Right ventricle myocardium inferior (tissue), 1 donor: Measurements from ENCODE around the gene TRPC4. TPM values are rescaled to one million over a fixed set of nuclear protein-coding genes. Genes with fewer than 3 reads are reported as not detected.

ENCODE experiments used
- ATAC-seq: fragments of 200-7000 bp; cut with Tn5 transposase; one replicate; pipeline ENCODE4 v1.9.1; 2020; ENCODE audit warnings: mild to moderate bottlenecking, moderate library complexity
- DNase-seq: peaks from one replicate; pipeline ENCODE4 v3.0.0; 2021; ENCODE audit errors: missing footprints
- intact Hi-C: fragments of 100-400 bp; cut with DNase I; formaldehyde crosslinking; loops from one replicate; pipeline ENCODE4 v1.11.0; 2022
- long read RNA-seq: library from polyadenylated mRNA; unstranded; transcript quantifications from one replicate; pipeline ENCODE4 v2.0.0, GENCODE V29; 2021
- total RNA-seq: library from RNA; stranded (reverse); fragmentation: NEBNext Ultra II Directional; extraction: Animal tissue kit (Norgen Biotek cat#: 25700); gene quantifications from one replicate; pipeline ENCODE4 v1.2.1, GENCODE V29; 2021
- donor health status: DM: no; HTN: yes; CAD: no; lungs with severe emphysema.

Gene TRPC4
- total RNA-seq = 2.6 TPM
- long read RNA-seq = 0 reads

DNA sequence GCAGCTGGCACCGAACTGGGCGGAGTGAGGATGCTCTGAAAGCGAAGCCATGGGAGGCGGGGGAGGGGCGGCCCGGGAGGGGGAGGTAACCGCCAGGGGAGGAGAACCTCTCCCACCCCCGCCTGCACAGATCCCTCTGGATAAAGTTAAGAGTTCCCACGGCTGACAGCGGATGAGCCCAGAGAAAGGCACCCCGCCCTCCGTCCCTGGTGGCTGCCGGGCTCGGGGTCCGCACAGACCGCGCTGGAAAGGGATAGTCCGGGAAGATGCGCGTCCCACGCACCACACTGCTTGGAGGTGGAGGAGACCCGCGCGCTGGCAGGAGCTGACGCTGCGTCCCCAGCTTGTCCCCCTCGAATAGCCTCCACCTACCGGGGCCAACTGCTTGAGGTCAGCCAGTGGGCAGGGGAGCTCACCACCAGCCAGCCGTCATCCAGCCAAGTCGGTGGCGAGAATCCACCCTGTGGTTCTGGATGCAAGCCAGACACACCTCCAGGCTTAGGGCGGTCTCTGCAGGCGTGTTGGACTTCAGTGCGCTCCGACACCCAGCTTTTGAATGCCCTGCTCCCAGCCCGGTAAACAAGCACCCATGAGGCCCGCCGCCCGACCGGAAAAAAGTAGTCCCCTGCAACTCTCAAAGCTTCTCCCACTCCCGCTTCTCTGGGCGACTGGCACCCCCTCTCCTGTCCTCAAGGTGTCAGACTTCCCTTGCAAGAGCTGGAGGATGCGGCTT lies at the start of gene TRPC4:
Gene TRPC4, minus strand, starts transcription at position 17 of the 733 bp plus-strand sequence. CDS start 86,439 bp downstream, outside the sequence.
- ATAC-seq = peak; percentile 86
- peak; percentile 60 for DNase-seq
- intact Hi-C loops = loop anchor here (5.0 to 10.0 kb wide), 4 partner anchors 47 to 657 kb away; no protein-coding TSS in a partner anchor

DNA sequence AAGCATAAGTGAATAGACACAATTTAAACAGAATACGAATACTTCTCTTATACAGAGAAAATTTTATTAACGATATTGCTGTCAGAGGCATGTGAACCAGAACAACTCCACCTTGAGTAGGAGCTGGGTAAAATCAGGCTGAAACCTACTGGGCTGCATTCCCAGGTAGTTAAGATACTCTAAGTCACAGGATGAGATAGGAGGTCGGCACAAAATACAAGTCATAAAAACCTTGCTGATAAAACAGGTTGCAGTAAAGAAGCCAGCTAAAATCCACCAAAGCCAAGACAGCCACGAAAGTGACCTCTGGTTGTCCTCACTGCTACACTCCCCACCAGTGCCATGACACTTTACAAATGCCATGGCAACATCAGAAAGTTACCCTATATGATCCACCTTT lies 49.2 kb upstream of the TRPC4 start:
- intact Hi-C loops = loop anchor here (5.0 kb wide), 1 partner anchor 46 kb away; no protein-coding TSS in a partner anchor

DNA sequence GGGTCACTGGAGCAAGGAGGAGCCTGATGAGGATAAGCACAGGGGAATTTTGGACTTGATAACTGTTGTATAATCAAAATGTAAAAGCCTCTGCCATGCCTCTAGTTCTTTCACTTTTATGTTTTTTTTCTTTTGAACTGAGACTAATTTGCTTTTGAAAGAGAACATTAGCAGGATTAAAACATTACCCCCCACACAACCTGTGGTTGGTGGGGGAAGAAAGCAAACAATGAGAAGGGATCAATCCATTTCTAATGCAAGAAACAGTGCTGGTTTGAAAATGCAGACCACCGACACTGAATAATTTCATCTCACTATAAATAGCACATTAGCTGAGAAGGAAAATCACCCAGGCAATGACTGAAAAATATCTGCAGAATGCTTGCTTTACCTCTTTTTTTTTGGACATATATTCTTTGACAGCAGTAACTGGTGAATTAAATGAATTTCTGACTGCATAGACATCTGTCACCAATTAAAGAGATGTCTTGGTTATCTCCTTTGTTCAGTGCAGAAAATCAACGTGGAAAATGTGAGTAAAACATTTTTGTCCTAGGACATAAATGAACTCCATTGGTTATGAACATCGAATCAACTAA lies 48.6 kb upstream of the TRPC4 start:
- DNase-seq (no peak), ATAC-seq (no peak)
- intact Hi-C loops = loop anchor here (5.0 kb wide), 1 partner anchor 46 kb away; no protein-coding TSS in a partner anchor

More for the DNA sequence above, 49.2 kb upstream of the TRPC4 start:
- no peak for DNase-seq
- peak; percentile 50 for ATAC-seq

DNA sequence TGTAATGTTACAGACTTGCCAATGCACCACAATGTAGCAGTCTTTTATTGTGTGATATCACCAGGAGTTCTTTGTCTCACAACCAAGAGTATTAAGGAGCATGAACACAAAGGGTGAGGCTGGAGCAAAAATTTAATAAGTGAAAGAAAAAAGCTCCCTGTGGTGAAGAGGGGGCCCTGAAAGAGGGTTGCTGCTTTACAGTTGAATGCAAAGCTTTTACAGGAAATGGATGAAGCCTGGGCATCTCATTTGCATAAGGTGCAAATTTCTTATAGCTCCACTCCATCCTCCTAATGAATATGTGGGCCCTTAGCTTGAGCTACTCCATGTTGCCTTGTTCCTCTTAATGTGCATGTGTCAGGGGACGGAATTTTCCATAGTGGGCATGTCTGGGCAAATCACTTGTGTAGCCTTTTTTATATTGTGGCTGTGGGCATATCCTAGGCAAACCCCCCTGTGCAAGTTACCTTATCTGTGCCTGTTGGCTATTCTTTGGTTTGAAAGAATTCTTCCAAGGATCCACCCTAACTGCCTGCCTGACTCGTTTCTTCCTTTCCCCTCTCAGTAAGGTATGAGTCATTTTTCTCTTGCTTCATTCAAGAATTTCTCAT lies 45.3 kb upstream of the TRPC4 start:
- intact Hi-C loops = loop anchor here (5.0 kb wide), 1 partner anchor 43 kb away; no protein-coding TSS in a partner anchor
- ATAC-seq = no peak
- no peak for DNase-seq

DNA sequence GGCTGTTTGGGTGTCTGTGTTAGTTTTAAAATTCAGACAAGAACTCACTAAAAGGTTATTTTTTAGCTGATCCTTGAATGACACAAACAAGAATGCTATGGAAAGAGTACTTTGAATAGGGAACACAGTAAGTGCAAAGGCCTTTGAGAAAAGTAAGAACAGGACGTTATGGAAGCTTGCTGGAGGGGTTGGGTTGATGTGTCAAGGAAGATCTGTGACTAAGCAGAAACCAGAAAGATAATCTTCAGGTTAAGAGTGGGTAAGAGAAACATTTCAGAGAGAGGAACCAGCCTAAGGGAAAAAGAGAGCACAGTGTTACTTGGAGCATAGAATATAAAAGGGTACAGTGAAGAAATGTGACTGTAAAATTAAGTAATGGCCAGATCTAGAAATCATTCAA lies 41.2 kb upstream of the TRPC4 start:
- no peak for ATAC-seq
- DNase-seq = no peak

DNA sequence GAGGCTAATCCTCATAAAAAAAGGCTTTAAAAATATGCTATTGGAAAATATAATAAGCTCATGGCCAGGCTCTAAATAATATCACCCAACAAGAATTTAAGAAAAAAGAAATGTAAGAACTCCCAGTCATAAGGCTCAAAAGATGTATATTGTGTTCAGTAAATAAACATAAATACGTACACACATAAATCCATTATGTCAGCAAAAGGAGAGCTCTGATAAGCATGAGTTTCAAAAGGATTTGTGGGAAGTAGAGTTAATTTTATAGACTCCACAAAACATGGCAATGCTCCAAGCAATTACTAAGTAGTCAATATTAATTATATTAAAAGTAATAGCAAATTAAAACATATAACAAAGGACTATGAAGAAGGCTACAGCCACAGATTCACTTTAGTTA lies 37.3 kb upstream of the TRPC4 start:
- no peak for ATAC-seq
- DNase-seq = no peak
- intact Hi-C loops = no loop called here

More for the DNA sequence above, 41.2 kb upstream of the TRPC4 start:
- intact Hi-C loops = no loop called here

DNA sequence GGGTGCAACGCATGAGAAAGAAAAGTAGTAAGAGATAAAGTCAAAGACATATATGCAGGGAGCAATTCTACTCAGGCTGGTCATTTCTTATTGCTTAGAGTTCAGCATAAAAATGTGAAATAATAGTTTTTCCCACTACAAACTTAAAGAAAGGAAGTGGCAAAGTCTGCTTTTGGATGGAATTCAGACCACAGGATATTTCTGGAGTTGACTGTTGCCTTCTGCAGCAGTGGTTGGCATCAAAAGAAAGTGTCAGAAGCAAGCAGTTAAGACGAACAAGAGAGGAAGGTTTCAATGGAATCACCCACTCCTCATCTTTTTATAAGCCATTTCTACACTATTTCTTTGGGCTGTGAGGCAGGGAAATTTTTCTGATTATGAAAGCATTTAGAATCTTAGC lies 36.2 kb upstream of the TRPC4 start:
- DNase-seq (no peak), ATAC-seq (no peak)
- intact Hi-C loops = no loop called here

DNA sequence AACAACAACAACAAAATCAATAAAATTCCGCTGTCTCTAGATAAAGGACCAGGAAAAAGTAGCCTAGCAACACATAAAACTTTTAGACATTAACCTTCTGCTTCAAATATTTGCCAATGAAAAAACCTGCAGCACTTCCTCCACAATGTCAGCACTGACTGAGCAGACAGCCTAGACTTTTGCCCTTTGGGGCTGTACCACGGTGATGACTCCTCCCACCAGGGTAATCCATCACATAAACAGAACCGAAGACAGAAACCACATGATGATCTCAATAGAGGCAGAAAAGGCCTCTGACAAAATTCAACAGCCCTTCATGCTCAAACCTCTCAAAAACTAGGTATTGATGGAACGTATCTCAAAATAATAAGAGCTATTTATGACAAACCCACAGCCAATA lies 30.2 kb upstream of the TRPC4 start:
- DNase-seq (no peak), ATAC-seq (no peak)
- intact Hi-C loops = no loop called here

DNA sequence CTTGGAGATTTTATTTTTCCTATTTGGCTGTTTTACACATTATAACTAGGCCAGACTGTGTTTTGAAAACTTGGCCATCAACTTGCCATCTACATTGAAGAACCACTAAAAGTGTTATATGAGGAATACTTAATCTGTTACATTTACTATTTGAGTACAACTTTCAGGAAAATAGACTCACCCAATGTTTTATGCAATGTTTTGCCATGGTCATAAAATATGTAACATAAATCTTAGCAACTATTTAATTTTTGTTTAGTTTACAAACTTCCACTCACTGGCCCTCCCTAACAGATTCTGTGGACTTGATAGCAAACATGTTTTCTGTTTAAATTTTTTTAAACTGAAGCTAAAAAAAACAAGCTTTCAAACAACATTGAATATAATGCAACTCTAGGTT lies 23.7 kb upstream of the TRPC4 start:
- intact Hi-C loops = no loop called here
- DNase-seq = no peak
- no peak for ATAC-seq

DNA sequence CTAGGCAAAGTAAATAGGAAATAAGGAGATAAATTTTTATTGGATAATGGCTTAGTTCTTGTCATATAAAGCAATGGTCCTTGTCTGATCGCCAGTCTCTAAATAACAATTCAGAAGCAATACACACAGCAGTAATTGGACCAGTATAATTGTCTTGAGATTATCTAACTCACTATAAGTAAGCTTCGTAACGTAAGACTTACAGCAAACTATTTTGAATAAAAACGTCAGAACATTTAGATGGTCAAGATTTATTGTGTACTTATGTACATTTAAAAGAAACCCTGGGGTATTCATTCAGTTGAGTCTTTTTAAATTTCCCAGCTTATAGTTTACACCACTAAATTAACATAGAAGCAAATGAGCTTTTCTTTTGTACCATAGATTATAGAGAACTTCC lies 20.2 kb upstream of the TRPC4 start:
- intact Hi-C loops = no loop called here
- no peak for ATAC-seq
- DNase-seq = no peak

DNA sequence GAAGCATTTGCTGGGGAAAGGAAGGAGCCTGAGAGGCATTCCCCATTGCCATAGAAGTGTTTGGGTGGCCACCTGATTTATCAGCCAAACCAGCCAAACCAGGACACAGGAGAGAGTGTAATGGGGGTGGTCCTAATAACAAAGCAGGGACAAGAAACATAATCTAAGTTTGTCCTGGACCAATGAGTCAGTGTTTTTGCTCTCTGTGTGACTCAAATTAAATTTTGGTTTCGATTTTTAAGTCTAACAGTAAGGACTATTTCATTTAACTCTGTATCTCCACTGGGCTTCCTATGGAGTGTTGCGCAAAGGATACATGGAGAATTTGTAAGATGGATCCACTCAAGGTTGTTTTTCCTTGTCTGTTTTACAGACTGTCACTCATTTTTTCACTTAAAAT lies 19.5 kb upstream of the TRPC4 start:
- no peak for ATAC-seq

DNA sequence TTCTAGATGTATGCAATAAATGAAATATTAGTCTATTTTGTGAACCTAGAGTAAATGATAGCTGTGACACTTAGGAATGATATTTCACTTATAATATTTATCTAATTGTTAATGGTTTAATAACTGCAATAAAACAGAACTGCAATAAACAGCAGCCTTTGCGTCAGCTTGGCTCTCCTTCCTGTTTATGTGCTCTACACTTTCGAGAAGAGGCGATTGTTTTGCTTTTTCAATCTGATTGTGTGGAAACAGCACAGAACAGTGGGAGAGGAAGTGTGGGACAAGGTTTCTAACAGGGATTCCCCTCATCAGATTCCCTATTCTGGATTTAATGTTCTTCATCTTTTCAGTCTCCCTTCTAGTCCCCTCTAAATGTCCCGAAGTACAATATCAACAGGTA lies 17.3 kb upstream of the TRPC4 start:
- intact Hi-C loops = no loop called here
- ATAC-seq = no peak
- no peak for DNase-seq

More for the DNA sequence above, 19.5 kb upstream of the TRPC4 start:
- DNase-seq = no peak
- intact Hi-C loops = no loop called here

DNA sequence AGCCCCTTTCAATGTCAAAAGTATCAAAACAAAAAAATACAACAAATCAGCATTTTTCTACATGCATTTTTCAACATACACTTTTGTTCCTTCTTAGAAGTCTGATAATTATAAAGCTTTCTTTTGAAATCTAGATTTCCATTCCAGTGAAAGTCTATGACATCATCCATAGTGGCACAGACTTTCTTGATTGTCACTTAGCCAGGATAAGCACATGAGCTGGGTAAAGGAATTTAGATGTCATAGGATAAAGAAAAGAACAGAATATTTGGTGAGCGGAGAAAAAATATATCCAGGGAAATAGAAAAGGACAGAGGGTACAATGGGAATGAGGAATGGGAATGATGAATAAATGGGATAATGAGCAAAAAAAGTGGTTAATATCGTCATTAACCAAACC lies 15.1 kb upstream of the TRPC4 start:
- no peak for DNase-seq
- intact Hi-C loops = no loop called here
- no peak for ATAC-seq

DNA sequence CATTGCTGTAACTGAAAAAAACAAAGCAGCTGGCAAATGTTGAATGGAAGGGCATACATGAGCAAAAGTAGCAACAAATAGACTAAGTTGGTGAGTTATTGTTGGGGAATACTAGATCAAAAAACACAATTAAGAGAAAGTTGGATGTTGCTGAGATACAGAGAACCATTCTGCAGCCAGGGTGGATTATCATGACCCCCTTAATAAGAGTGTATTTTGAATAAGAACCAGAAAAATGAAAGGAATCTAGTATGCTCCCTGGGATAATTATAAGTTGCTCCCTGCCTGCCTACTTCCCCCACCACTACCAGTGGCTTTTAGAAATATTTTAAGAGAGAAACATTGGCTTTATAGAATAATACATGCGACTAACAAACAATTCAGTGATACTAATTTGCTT lies 14.5 kb upstream of the TRPC4 start:
- intact Hi-C loops = no loop called here
- no peak for DNase-seq
- ATAC-seq = no peak

DNA sequence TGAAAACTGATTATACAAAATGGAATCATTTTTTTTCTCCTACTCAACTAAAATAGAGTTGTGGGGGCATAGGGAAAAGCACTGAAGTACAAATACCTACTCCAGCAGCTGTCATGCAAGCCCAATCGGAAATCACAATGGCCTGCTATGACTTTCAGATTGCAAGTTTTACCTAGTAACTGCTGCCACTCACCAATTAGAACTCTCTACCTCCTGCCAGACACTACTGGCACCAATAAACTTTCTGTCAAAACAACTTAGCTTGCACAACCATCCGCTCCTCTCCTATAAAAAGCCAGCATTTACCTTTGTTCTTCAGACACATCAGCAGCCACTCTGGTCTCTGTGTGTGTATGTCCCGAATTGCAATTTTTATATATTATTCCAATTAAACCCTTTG lies 9.3 kb upstream of the TRPC4 start:
- DNase-seq (no peak), ATAC-seq (no peak)
- intact Hi-C loops = loop anchor here (10.0 kb wide), 1 partner anchor 166 kb away; no protein-coding TSS in a partner anchor

DNA sequence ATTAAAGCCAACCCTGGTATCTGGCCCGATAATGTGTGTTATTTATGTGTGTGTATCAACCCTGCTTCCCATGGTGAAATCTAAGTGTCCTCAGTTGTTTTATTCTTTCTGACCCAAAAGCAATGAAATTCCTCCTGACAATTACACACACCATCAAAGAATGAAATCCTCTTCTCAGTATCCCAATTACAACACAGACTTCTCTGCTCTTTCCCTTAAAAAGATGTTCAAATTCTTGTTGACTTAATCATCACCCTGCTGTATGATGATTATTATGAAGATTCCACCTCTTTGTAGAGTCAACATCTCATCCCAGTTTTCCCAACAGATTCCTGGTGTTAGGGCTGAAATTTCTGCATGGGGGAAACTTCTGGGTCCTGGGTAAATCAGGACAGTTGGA lies 8.9 kb upstream of the TRPC4 start:
- DNase-seq (no peak), ATAC-seq (no peak)
- intact Hi-C loops = loop anchor here (10.0 kb wide), 1 partner anchor 166 kb away; no protein-coding TSS in a partner anchor

DNA sequence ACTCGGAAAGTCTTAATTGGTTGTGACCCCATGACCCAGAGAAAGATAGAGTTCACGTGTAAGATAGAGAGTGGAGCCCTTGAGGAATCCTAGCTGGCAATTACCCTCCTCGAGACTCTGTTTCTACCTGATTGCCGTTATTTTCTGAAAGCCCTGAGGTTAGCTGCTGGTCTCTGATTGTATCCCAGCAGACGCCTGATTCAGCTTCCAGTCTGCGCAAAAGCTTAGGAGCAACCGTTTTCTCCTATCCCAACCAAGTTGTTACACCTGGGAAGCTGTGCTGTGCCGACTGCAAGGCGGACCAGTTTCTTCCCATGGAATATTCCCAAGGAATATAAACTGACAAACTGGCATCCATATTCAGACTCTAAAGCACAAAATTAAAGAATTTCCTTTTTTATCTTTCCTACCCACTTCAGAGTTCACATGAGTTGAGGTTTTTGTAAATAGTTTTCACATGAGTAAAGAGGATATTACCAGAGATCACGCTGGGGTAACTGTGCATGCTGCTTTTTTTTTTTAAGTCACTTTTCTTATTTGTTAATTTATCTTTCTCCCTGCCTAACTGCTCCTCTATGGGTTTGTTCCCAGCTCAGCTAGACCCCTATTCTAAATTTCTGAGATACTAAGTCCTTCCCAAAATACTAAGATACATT lies 1.5 kb upstream of the TRPC4 start:
- DNase-seq = no peak
- intact Hi-C loops = loop anchor here (5.0 to 10.0 kb wide), 3 partner anchors 46 to 174 kb away; no protein-coding TSS in a partner anchor
- no peak for ATAC-seq

DNA sequence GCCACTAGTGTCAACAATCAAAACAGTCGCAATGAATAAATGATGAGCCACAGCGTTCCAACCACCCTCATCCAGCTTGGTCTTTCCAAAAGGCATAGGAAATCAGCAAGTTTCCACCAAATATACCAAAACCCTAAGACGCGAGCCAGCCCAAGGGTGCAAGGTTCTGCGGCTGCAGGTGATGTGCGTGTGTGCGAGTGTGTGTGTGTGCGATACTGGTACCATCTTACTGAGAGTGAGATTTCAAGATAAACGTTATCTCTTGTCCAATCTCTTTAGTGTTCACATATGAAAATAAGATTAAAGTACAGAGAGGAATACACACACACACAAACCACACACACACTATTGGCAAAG lies 895 bp upstream of the TRPC4 start:
- ATAC-seq (no peak), DNase-seq (no peak)
- intact Hi-C loops = loop anchor here (5.0 to 10.0 kb wide), 3 partner anchors 47 to 174 kb away; no protein-coding TSS in a partner anchor

DNA sequence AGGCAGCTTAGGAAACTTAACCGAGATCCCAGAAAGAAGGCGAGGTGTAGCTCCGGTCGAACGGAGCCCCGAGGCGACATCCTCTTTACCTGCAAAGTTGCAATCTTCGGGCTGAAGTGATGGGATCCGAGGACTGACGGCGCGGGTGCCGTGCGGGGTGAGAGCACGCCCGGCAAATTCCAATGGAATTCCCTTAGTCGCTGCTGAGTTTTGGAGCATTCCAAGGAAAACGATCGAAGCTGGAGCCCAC lies 141 bp downstream of the TRPC4 start:
- intact Hi-C loops = loop anchor here (5.0 kb wide), 1 partner anchor 658 kb away; no protein-coding TSS in a partner anchor
- DNase-seq (no peak), ATAC-seq (peak; percentile 14)
